Measurements from ENCODE around the gene NDFIP1.
"Not testable (repeated sequence)": the region's sequence is repeated elsewhere in the genome, so short reads cannot be mapped to it uniquely, and the experiment has no call there.

NDFIP1 gene

DNA sequence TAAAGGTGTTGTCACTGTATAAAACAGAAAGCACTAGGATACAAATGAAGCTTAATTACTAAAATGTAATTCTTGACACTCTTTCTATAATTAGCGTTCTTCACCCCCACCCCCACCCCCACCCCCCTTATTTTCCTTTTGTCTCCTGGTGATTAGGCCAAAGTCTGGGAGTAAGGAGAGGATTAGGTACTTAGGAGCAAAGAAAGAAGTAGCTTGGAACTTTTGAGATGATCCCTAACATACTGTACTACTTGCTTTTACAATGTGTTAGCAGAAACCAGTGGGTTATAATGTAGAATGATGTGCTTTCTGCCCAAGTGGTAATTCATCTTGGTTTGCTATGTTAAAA, 43.8 kb downstream of the NDFIP1 start:
- H3K36me3 ChIP-seq (ENCODE audit: control insufficient read depth in 1 of 2, insufficient read depth in 2 of 2, low read length in 2 of 2), result peaks cover 4 to 7% of the 10 kb centered on the region in 2 donors
- no peaks in the 10 kb centered on the region for H3K9me3 ChIP-seq (ENCODE audit: control insufficient read depth in 1 of 2, low read length in 2 of 2)
- no peaks in the 10 kb centered on the region for H3K4me1 ChIP-seq (ENCODE audit: control insufficient read depth in 1 of 2, insufficient read depth in 2 of 2, low read length in 2 of 2)
- no peaks in the 10 kb centered on the region for H3K27me3 ChIP-seq (ENCODE audit: control insufficient read depth in 1 of 2, insufficient read depth in 2 of 2, low read length in 2 of 2)
- no peak overlapping the region for H3K4me3 ChIP-seq (ENCODE audit: low read depth in 1 of 2, low read length in 2 of 2)
- H3K27ac ChIP-seq (ENCODE audit: low read depth, low read length), result no peak overlapping the region
- no peak overlapping the region for H3K9ac ChIP-seq (ENCODE audit: low read depth in 1 of 2, low read length in 2 of 2)

DNA sequence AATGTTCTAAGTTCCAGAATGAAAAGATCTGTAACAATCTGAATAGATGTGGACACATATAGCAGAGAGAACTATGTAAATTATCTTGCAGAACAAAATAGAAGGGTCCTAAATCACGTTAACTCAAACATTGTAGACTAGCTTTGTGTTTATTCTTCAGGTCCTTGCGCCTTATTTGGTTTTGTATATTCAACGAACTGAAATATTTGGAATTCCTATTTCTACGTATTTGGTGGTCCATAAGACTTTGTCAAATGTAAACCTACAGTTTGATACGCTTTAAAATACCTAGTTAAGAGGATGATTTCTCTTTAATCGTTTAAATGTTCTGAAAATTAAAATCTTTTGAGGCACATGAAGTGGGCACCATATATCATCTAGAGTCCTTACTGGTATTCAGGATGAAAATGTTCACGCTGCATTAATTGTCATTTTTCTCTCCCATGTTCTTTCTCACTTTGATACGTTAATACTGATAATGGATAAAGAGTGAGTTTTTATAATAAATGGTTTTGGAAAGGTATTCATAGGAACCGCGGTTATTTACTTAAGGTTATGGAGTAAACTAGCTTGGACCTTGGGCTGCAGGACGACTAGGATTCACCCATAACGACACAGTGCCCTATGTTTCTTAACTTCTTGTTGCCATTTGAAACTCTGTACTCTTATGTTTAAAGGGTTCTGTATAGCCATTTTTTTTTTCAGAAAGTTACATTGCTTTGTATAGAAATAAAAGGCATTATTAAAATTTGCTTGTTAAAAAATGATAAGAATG, 45.3 kb downstream of the NDFIP1 start:
- no peak overlapping the region for H3K27ac ChIP-seq (ENCODE audit: low read depth, low read length)
- H3K4me3 ChIP-seq (ENCODE audit: low read depth in 1 of 2, low read length in 2 of 2), result no peak overlapping the region
- H3K27me3 ChIP-seq (ENCODE audit: control insufficient read depth in 1 of 2, insufficient read depth in 2 of 2, low read length in 2 of 2), result no peaks in the 10 kb centered on the region
- no peaks in the 10 kb centered on the region for H3K4me1 ChIP-seq (ENCODE audit: control insufficient read depth in 1 of 2, insufficient read depth in 2 of 2, low read length in 2 of 2)
- no peaks in the 10 kb centered on the region for H3K9me3 ChIP-seq (ENCODE audit: control insufficient read depth in 1 of 2, low read length in 2 of 2)
- H3K36me3 ChIP-seq (ENCODE audit: control insufficient read depth in 1 of 2, insufficient read depth in 2 of 2, low read length in 2 of 2), result peaks cover 0 to 4% of the 10 kb centered on the region in 2 donors
- H3K9ac ChIP-seq (ENCODE audit: low read depth in 1 of 2, low read length in 2 of 2), result no peak overlapping the region

DNA sequence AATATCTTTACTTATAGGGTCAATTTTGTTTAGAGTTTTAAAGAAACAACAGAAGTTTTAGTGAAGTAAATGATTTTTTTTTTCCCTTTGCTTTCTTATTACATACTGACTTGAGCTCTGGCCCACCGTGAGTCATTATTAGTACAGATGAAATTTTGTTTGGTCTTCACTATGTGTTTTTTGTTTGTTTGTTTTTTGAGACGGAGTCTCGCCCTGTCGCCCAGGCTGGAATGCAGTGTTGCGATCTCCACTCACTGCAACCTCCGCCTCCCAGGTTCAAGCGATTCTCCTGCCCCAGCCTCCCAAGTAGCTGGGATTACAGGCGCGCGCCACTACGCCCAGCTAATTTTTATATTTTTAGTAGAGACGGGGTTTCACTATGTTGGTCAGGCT, 45.9 kb downstream of the NDFIP1 start:
- H3K27me3 ChIP-seq (ENCODE audit: control insufficient read depth in 1 of 2, insufficient read depth in 2 of 2, low read length in 2 of 2); H3K27ac ChIP-seq (ENCODE audit: low read depth, low read length); H3K9me3 ChIP-seq (ENCODE audit: control insufficient read depth in 1 of 2, low read length in 2 of 2); H3K4me1 ChIP-seq (ENCODE audit: control insufficient read depth in 1 of 2, insufficient read depth in 2 of 2, low read length in 2 of 2); H3K36me3 ChIP-seq (ENCODE audit: control insufficient read depth in 1 of 2, insufficient read depth in 2 of 2, low read length in 2 of 2); H3K9ac ChIP-seq (ENCODE audit: low read depth in 1 of 2, low read length in 2 of 2); H3K4me3 ChIP-seq (ENCODE audit: low read depth in 1 of 2, low read length in 2 of 2): not testable (repeated sequence)

DNA sequence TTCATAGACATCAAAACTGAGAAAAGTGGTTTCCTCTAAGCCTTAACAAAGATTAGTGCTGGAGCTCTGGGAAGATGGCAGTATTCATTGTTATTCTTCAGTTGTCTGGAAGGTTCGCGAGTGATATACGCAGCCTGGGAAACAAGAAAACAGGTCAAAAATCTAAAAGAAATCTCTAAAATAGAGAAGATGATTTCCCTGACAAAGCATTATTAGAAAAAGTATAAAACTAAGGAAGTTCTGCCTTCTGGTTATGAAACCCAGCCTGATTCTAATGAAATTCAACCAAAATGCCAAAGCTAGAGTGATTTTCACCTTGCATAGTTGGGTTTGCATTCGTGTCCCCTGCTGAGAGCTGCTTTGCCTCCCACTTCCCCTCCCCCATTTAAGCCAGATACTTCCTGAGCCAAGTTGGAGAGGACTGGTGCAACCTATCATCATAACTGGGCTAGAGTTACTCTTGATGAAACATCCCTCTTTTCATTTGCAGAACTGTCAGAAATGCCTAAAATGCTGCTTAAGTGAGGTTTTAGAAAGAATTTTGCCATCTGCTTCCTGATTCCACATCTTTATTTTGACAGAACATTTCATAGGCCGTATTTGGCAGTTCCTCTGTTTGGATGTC, 48.4 kb downstream of the NDFIP1 start:
- H3K27me3 ChIP-seq (ENCODE audit: control insufficient read depth in 1 of 2, insufficient read depth in 2 of 2, low read length in 2 of 2), result no peaks in the 10 kb centered on the region
- H3K36me3 ChIP-seq (ENCODE audit: control insufficient read depth in 1 of 2, insufficient read depth in 2 of 2, low read length in 2 of 2), result peaks cover 0 to 4% of the 10 kb centered on the region in 2 donors
- H3K9me3 ChIP-seq (ENCODE audit: control insufficient read depth in 1 of 2, low read length in 2 of 2), result no peaks in the 10 kb centered on the region
- H3K9ac ChIP-seq (ENCODE audit: low read depth in 1 of 2, low read length in 2 of 2), result no peak overlapping the region
- no peak overlapping the region for H3K4me3 ChIP-seq (ENCODE audit: low read depth in 1 of 2, low read length in 2 of 2)
- H3K4me1 ChIP-seq (ENCODE audit: control insufficient read depth in 1 of 2, insufficient read depth in 2 of 2, low read length in 2 of 2), result no peaks in the 10 kb centered on the region
- H3K27ac ChIP-seq (ENCODE audit: low read depth, low read length), result no peak overlapping the region

DNA sequence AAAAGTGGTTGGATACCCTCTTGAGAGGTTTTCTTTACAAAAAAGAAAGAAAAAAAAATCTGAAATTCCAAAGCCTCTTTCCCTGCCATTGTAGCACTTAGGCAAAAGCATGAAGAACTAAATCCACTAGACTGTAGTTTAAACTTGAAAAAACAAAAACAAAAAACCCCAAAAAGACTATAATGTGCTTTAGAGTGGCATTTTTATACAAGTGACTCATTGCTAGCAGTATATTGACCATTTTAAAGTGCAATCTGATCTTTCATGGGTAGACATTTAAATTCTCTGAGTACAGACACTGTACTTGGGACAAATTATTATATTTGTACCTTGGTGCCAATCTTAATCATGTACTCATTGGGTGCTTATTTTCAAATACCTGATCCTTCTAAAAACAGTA, 50.8 kb downstream of the NDFIP1 start:
- H3K4me1 ChIP-seq (ENCODE audit: control insufficient read depth in 1 of 2, insufficient read depth in 2 of 2, low read length in 2 of 2), result no peaks in the 10 kb centered on the region
- no peaks in the 10 kb centered on the region for H3K9me3 ChIP-seq (ENCODE audit: control insufficient read depth in 1 of 2, low read length in 2 of 2)
- no peak overlapping the region for H3K27ac ChIP-seq (ENCODE audit: low read depth, low read length)
- no peaks in the 10 kb centered on the region for H3K36me3 ChIP-seq (ENCODE audit: control insufficient read depth in 1 of 2, insufficient read depth in 2 of 2, low read length in 2 of 2)
- H3K9ac ChIP-seq (ENCODE audit: low read depth in 1 of 2, low read length in 2 of 2), result no peak overlapping the region
- H3K27me3 ChIP-seq (ENCODE audit: control insufficient read depth in 1 of 2, insufficient read depth in 2 of 2, low read length in 2 of 2), result no peaks in the 10 kb centered on the region
- H3K4me3 ChIP-seq (ENCODE audit: low read depth in 1 of 2, low read length in 2 of 2), result no peak overlapping the region

DNA sequence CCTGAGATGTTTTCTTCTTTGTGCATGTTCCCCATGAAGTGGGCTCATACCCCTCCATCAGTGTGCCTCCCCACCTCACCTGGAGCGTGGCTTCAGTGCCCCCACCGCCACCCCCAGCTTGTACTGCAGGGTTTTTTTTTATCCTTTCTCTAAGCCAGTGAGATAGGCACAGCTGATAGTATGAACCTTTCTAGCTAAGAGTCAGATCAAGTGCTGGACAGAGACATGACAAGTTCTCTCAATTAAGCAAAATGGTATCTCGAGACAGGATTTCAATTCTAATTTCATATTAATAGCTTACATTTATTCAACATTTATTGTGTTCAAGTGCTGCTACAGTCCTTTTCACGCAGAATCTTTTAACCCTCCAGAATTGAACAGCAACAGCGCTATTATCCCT, 55.7 kb downstream of the NDFIP1 start:
- no peaks in the 10 kb centered on the region for H3K9me3 ChIP-seq (ENCODE audit: control insufficient read depth in 1 of 2, low read length in 2 of 2)
- no peak overlapping the region for H3K27ac ChIP-seq (ENCODE audit: low read depth, low read length)
- H3K4me3 ChIP-seq (ENCODE audit: low read depth in 1 of 2, low read length in 2 of 2), result no peak overlapping the region
- peaks cover 9% of the 10 kb centered on the region in 2 donors for H3K4me1 ChIP-seq (ENCODE audit: control insufficient read depth in 1 of 2, insufficient read depth in 2 of 2, low read length in 2 of 2)
- H3K9ac ChIP-seq (ENCODE audit: low read depth in 1 of 2, low read length in 2 of 2), result no peak overlapping the region
- no peaks in the 10 kb centered on the region for H3K36me3 ChIP-seq (ENCODE audit: control insufficient read depth in 1 of 2, insufficient read depth in 2 of 2, low read length in 2 of 2)
- no peaks in the 10 kb centered on the region for H3K27me3 ChIP-seq (ENCODE audit: control insufficient read depth in 1 of 2, insufficient read depth in 2 of 2, low read length in 2 of 2)

DNA sequence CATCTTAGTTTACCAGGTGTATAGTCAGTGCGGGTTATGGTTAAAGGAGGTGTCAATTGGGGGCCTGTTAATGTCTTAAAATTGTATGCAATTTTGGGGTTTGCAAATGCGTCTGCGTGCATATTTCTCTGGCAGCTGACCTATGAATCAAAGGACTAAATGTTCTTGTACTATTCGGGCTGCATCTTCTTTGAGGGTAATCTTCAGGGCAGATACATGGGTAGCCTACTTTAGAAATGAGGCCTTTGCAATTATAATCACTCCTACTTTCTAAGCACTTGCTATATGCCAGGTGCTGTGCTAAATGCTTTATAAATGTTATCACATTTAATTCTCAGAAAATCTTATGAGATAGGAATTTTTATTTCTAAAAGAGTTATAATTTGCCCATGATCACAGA, 58.2 kb downstream of the NDFIP1 start:
- H3K27ac ChIP-seq (ENCODE audit: low read depth, low read length), result no peak overlapping the region
- no peaks in the 10 kb centered on the region for H3K27me3 ChIP-seq (ENCODE audit: control insufficient read depth in 1 of 2, insufficient read depth in 2 of 2, low read length in 2 of 2)
- no peak overlapping the region for H3K4me3 ChIP-seq (ENCODE audit: low read depth in 1 of 2, low read length in 2 of 2)
- no peaks in the 10 kb centered on the region for H3K36me3 ChIP-seq (ENCODE audit: control insufficient read depth in 1 of 2, insufficient read depth in 2 of 2, low read length in 2 of 2)
- H3K9ac ChIP-seq (ENCODE audit: low read depth in 1 of 2, low read length in 2 of 2), result no peak overlapping the region
- H3K4me1 ChIP-seq (ENCODE audit: control insufficient read depth in 1 of 2, insufficient read depth in 2 of 2, low read length in 2 of 2), result peaks cover 13 to 15% of the 10 kb centered on the region in 2 donors
- no peaks in the 10 kb centered on the region for H3K9me3 ChIP-seq (ENCODE audit: control insufficient read depth in 1 of 2, low read length in 2 of 2)

DNA sequence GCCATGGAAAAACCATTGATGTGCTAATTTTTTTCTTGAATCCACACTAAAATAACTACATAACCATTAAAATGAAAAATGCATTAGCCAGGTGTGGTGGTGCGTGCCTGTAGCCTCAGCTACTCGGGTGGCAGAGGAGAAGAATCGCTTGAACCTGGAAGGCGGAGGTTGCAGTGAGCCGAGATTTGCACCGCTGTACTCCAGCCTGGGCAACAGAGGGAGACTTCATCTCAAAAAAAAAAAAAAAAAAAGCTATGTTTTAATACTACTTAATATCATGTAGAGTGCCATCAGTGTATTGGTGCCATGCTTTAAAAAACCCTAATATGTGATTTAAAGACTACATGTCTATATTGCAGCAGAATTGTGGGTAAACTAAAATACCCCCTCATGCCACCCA, 58.9 kb downstream of the NDFIP1 start:
- no peak overlapping the region for H3K27ac ChIP-seq (ENCODE audit: low read depth, low read length)
- peaks cover 13 to 15% of the 10 kb centered on the region in 2 donors for H3K4me1 ChIP-seq (ENCODE audit: control insufficient read depth in 1 of 2, insufficient read depth in 2 of 2, low read length in 2 of 2)
- no peaks in the 10 kb centered on the region for H3K9me3 ChIP-seq (ENCODE audit: control insufficient read depth in 1 of 2, low read length in 2 of 2)
- no peak overlapping the region for H3K4me3 ChIP-seq (ENCODE audit: low read depth in 1 of 2, low read length in 2 of 2)
- H3K36me3 ChIP-seq (ENCODE audit: control insufficient read depth in 1 of 2, insufficient read depth in 2 of 2, low read length in 2 of 2), result no peaks in the 10 kb centered on the region
- H3K9ac ChIP-seq (ENCODE audit: low read depth in 1 of 2, low read length in 2 of 2), result no peak overlapping the region
- H3K27me3 ChIP-seq (ENCODE audit: control insufficient read depth in 1 of 2, insufficient read depth in 2 of 2, low read length in 2 of 2), result no peaks in the 10 kb centered on the region

DNA sequence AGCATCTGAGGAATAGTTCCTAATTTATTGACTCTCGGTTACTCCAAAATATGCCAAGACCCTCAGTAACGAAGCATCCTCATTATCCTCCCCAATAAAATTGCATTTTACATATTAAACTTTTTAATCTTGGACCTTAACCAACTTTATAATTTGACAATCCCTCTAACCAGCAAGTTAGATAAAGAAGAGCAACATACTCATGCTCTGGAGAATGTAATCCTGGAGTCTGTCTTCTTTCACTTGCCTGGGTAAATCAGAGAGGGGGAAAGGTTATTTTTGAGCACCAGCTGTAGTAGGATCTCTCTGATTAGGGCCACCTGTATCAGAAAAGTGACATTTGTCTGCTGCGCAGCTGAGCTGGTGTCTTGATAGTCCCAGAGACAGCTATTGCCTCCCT, 59.8 kb downstream of the NDFIP1 start:
- H3K9me3 ChIP-seq (ENCODE audit: control insufficient read depth in 1 of 2, low read length in 2 of 2), result no peaks in the 10 kb centered on the region
- H3K27me3 ChIP-seq (ENCODE audit: control insufficient read depth in 1 of 2, insufficient read depth in 2 of 2, low read length in 2 of 2), result no peaks in the 10 kb centered on the region
- no peaks in the 10 kb centered on the region for H3K36me3 ChIP-seq (ENCODE audit: control insufficient read depth in 1 of 2, insufficient read depth in 2 of 2, low read length in 2 of 2)
- peaks cover 13 to 15% of the 10 kb centered on the region in 2 donors for H3K4me1 ChIP-seq (ENCODE audit: control insufficient read depth in 1 of 2, insufficient read depth in 2 of 2, low read length in 2 of 2)
- H3K27ac ChIP-seq (ENCODE audit: low read depth, low read length), result no peak overlapping the region
- H3K4me3 ChIP-seq (ENCODE audit: low read depth in 1 of 2, low read length in 2 of 2), result no peak overlapping the region
- no peak overlapping the region for H3K9ac ChIP-seq (ENCODE audit: low read depth in 1 of 2, low read length in 2 of 2)

DNA sequence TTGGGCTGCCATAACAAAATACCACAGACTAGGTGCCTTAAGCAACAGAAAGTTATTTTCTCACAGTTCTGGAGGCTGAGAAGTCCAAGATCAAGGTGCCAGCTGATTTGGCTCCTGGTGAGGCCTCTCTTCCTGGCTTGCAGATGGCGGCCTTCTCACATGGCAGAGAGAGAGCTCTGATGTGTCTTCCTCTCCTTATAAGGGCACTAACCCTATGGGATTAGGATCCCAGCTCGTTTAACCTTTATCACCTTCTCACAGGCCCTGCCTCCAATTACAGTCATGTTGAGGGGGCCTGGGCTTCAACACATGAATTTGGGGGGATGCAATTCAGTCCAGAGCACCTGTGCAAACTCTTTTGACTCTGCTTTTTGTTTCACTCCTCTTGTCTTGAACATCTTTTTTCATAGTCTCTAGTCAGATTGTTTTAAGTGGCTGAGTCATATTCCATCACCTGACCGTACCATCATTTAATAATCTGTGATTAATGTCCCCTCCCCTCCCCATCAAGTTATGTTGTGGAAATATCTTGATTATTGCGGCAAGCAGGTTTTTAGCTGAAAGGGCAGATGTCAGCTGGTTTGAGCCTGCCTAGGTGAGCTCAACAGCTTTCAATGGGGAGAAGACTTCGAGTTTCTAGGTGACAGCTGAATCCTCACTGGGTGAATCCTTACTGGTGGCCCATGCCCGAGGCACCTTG, 61.8 kb downstream of the NDFIP1 start:
- Histone ChIP-seq H3K4me3 (ENCODE audit: low read depth in 1 of 2, low read length in 2 of 2) (no peak overlapping the region), H3K4me1 (ENCODE audit: control insufficient read depth in 1 of 2, insufficient read depth in 2 of 2, low read length in 2 of 2) (peaks cover 15% of the 10 kb centered on the region in 2 donors), H3K27ac (ENCODE audit: low read depth, low read length) (no peak overlapping the region), H3K36me3 (ENCODE audit: control insufficient read depth in 1 of 2, insufficient read depth in 2 of 2, low read length in 2 of 2) (no peaks in the 10 kb centered on the region), H3K27me3 (ENCODE audit: control insufficient read depth in 1 of 2, insufficient read depth in 2 of 2, low read length in 2 of 2) (no peaks in the 10 kb centered on the region), H3K9me3 (ENCODE audit: control insufficient read depth in 1 of 2, low read length in 2 of 2) (no peaks in the 10 kb centered on the region), H3K9ac (ENCODE audit: low read depth in 1 of 2, low read length in 2 of 2) (no peak overlapping the region)
